ENCODE data around the gene FILIP1.

DNA sequence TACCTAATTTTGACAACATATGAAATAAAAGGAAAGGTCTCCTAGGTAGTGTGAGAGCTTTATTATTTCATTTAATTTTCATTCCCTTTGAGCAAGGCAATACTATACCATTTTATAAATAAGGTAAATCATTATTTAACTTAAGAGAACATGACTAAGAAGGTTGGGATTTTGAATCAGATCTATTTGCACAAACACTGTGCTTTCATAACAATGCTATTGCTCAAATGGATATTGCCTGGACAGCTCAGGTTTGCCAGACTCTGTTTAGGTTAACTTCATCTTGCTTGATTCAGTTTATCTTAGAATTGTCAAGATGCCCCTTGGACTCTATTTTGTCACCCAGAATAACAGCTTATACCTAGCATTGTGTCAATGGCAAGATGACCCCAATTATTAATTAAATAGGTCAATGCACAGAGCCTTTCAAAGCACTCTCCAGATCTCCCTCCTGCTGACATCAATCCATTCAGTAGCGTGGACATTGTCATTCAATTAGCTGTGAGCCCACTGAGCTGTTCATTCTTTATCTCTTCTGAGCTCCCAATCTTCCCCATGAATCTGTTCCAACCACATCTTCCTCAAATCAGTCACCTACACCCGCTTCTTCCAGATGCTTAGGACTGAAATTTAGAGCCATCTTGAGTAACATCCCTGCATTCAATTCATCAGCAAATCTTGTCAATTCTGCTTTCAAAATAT, 166.9 kb downstream of the FILIP1 start:
- no peak for TF ChIP-seq POLR2A (IDR thresholded peaks at IDR 0.05)
- TF ChIP-seq, protein P1, sequence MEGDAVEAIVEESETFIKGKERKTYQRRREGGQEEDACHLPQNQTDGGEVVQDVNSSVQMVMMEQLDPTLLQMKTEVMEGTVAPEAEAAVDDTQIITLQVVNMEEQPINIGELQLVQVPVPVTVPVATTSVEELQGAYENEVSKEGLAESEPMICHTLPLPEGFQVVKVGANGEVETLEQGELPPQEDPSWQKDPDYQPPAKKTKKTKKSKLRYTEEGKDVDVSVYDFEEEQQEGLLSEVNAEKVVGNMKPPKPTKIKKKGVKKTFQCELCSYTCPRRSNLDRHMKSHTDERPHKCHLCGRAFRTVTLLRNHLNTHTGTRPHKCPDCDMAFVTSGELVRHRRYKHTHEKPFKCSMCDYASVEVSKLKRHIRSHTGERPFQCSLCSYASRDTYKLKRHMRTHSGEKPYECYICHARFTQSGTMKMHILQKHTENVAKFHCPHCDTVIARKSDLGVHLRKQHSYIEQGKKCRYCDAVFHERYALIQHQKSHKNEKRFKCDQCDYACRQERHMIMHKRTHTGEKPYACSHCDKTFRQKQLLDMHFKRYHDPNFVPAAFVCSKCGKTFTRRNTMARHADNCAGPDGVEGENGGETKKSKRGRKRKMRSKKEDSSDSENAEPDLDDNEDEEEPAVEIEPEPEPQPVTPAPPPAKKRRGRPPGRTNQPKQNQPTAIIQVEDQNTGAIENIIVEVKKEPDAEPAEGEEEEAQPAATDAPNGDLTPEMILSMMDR (IDR thresholded peaks at IDR 0.05), result no peak

All from ovary (tissue), 3 donors.